ENCODE data around the gene AKR1B15. TPM values are rescaled to one million over a fixed set of nuclear protein-coding genes. Genes with fewer than 3 reads are reported as not detected.

Gene AKR1B15
- total RNA-seq: 1 to 10 TPM in 1 of 4 donors, not detected in 3; 2.0 TPM

DNA sequence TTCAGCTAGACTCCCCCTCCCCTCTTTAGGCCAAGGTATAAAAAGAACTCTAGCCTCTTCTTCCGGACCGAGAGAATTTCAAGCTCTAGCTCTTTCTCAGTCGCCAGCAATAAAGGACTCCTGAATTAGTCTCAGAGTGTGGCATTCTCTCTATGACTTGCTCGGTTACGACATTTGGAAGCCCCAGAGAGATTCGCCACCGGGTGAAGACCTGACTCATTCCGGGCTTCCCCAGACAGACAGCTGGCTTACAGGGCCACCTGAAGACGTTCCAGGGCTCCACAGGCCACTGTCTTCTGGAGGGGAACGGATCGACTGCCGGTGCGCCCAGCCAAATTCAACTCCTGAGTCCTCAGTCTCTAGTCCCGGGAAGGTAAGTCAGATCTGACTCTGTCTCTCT, at the start of gene AKR1B15:
Gene AKR1B15 (plus strand): TSS at position 234 of the 400 bp plus-strand sequence. CDS start 15,510 bp downstream, outside the sequence.
- TF ChIP-seq CTCF (IDR thresholded peaks at IDR 0.05; ENCODE audit: low read depth): no peak

GRCh38 chr7:134500406-134500805, 48.5 kb upstream of the AKR1B15 start:
- TF ChIP-seq CTCF (IDR thresholded peaks at IDR 0.05; ENCODE audit: low read depth): no peak

GRCh38 chr7:134500982-134501381, 47.9 kb upstream of the AKR1B15 start:
- TF ChIP-seq CTCF (IDR thresholded peaks at IDR 0.05; ENCODE audit: low read depth): no peak

GRCh38 chr7:134502463-134503371, 46.2 kb upstream of the AKR1B15 start:
- TF ChIP-seq CTCF (IDR thresholded peaks at IDR 0.05; ENCODE audit: low read depth): no peak

- no peak for TF ChIP-seq CTCF (IDR thresholded peaks at IDR 0.05; ENCODE audit: low read depth)
These were observed 44.2 kb upstream of the AKR1B15 start for GRCh38 chr7:134504660-134505164.

GRCh38 chr7:134505856-134506255, 43.1 kb upstream of the AKR1B15 start:
- no peak for TF ChIP-seq CTCF (IDR thresholded peaks at IDR 0.05; ENCODE audit: low read depth)

DNA sequence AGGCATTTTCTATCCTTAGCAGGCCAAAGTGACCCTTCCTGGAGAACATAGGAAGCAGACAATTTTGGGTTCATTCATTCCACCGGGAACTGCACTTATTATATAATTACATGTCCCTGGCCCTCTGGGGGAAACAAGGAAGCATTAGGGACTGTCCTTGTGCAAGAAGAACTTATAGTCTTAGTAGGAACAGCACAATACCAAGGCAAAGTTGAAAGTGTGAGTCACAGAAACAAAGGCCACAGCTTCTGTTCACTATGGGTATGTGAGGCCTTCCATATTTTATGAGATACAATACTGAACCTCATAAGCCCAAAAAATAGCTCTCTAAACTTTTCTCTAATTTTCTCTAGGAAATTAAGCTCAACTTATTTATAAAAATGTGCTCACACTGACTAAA, 39.9 kb upstream of the AKR1B15 start:
- TF ChIP-seq CTCF (IDR thresholded peaks at IDR 0.05; ENCODE audit: low read depth): no peak
